Vagina (tissue), 2 donors: ENCODE data around the gene CERT1.

Source experiments
- CTCF ChIP-seq, 3 experiments: fragments of 450-650 bp in 2 of 3; fragments of 200-600 bp in 1 of 3; sonication (generic) in 1 of 3; IDR thresholded peaks; one replicate each; pipeline ENCODE4 v1.5.1; 2017 to 2019; ENCODE audit warnings: antibody characterized with exemption in 3 of 3, mild to moderate bottlenecking in 2 of 3, moderate library complexity in 2 of 3
- POLR2A ChIP-seq, 2 donors: fragments of 450-650 bp; IDR thresholded peaks; one replicate each; pipeline ENCODE4 v1.6.1; 2017; ENCODE audit warnings: antibody characterized with exemption in 2 of 2, mild to moderate bottlenecking in 2 of 2, moderate library complexity in 2 of 2
- POLR2AphosphoS5 ChIP-seq, 2 donors: sonication (generic); formaldehyde crosslinking; IDR thresholded peaks; one replicate each; pipeline ENCODE4 v1.9.0; 2017; ENCODE audit warnings: antibody characterized with exemption in 2 of 2, mild to moderate bottlenecking in 2 of 2, low read depth in 1 of 2; ENCODE audit not compliant: insufficient read depth in 1 of 2

GRCh38 chr5:75439276-75439675 is 72.2 kb downstream of the CERT1 start:
- TF ChIP-seq POLR2A (IDR thresholded peaks at IDR 0.05) = no peak
- TF ChIP-seq CTCF (IDR thresholded peaks at IDR 0.05) = no peak
- TF ChIP-seq POLR2AphosphoS5 (IDR thresholded peaks at IDR 0.05; ENCODE audit: insufficient read depth in 1 of 2, low read depth in 1 of 2) = no peak
